Stimulated activated CD4-positive, alpha-beta T cell treated with anti-CD3 and anti-CD28 coated beads, TNF-alpha, amount 100 ng/mL, for 4 hours (primary cell): Measurements from ENCODE around the gene VPS51.
A peak's percentile ranks its signal among the peaks of the same experiment; 100 is the strongest.
"Not testable (repeated sequence)": the region's sequence is repeated elsewhere in the genome, so short reads cannot be mapped to it uniquely, and the experiment has no call there.

Source experiments
- DNase-seq, 3 experiments: peaks; one replicate each; pipeline ENCODE4 v3.0.0-alpha.2; 2020; ENCODE audit warnings: low read depth in 3 of 3

The VPS51 gene

GRCh38 chr11:65134240-65134951 lies 38.4 kb downstream of the VPS51 start, which contains the start of gene SYVN1:
Gene SYVN1, minus strand, starts transcription at chr11:65134519. Its CDS starts 918 bp downstream, at chr11:65133601.
- DNase-seq: peak; percentile 84 to 85 (median 84)

GRCh38 chr11:65134952-65135632 lies 39.1 kb downstream of the VPS51 start:
- DNase-seq: peak; percentile 50 to 73 (median 69)

DNA sequence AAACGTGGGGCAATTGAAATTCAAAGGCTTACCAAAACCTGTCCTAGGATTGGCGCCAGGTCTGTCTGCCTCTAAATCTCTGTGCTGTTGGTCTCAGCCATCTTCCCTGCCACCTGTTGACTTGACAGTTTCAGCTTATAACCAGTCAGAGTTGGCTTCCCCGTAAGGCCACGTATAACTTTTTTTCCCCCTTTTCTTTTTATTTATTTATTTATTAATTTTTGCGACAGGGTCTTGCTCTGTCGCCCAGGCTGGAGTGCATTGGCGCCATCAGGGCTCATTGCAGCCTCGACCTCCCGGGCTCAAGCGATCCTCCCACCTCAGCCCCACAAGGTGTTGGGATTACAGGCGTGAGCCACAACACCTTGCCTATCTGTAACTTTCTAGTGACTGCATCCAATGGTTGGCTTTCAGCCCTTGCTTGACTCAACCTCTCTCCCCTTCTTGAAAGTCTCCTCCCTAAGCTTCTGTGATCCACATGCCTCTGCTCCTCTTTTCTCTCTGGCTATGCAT lies 39.7 kb downstream of the VPS51 start:
- DNase-seq: no peak

DNA sequence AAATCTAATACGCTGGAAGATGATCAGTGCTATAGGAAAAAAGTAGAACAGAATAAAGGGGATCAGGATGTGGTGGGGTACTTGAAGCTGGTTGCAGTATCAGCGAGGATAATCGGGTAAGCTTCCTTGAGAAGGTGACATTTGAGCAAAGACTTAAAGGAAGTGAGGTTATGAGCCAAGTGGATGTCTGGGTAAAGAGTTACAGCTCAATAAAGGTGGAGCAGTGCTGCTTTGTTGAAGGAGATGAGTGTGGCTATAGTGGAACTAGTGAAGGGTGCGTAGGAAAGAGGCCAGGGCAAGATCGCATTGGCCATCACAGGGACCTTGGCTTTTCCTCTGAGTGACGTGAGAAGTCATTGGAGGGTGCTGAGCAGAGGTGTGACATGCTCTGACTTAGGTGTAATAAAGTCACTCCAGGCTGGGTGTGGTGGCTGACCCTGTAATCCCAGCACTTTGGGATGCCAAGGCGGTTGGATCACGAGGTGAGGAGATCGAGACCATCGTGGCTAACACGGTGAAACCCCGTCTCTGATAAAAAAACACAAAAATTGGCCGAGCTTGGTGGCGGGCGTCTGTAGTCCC lies 40.6 kb downstream of the VPS51 start:
- DNase-seq: no peak

GRCh38 chr11:65141896-65142494 lies 46.0 kb downstream of the VPS51 start:
- no peak for DNase-seq

DNA sequence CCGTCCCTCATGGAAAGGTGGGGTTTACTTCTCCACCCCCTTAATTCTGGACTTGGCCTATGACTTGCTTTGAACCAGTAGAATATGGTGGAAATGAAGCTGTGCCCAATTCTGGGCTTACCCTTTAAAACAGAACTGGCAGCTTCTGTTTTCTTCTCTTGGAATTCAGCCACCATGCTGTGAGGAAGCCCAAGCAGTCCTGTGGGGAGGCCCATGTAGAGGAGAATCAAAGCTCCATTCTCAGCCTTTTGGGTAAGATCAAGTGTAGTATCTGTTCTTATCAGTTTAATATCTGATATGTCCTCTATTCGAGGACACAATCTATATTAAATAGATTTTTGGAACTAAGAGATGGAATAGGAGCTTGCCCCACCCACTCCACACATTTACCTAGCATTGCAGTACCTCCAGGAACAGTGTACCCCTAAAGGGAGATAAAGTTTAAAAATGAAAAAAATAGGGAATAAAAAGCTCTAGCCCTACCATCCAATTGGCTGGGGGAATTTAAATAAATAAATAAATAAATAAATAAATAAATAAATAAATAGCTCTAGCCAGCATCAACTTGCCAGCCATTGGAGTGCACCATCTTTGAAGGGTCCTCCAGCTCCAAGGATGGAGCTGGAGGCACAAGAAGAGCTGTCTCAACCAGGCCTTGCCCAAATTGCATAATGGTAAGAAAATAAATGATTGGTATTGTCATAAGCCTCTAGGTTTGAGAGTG lies 51.5 kb downstream of the VPS51 start:
- no peak for DNase-seq

GRCh38 chr11:65148657-65149056 lies 52.6 kb downstream of the VPS51 start:
- no peak for DNase-seq

DNA sequence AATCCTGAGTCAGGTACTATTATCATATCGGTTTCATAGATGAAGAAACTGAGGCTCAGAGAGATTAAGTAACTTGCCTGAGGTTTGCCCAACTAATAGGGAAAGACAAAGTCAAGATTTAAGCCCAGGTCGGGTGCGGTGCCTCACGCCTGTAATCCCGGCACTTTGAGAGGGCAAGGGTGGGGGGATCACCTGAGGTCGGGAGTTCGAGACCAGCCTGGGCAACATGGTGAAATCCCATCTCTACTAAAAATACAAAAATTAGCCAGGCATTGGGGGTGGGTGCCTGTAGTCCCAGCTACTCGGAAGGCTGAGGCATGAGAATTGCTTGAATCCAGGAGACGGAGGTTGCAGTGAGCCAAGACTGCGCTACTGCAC lies 54.1 kb downstream of the VPS51 start:
- not testable (repeated sequence) for DNase-seq

DNA sequence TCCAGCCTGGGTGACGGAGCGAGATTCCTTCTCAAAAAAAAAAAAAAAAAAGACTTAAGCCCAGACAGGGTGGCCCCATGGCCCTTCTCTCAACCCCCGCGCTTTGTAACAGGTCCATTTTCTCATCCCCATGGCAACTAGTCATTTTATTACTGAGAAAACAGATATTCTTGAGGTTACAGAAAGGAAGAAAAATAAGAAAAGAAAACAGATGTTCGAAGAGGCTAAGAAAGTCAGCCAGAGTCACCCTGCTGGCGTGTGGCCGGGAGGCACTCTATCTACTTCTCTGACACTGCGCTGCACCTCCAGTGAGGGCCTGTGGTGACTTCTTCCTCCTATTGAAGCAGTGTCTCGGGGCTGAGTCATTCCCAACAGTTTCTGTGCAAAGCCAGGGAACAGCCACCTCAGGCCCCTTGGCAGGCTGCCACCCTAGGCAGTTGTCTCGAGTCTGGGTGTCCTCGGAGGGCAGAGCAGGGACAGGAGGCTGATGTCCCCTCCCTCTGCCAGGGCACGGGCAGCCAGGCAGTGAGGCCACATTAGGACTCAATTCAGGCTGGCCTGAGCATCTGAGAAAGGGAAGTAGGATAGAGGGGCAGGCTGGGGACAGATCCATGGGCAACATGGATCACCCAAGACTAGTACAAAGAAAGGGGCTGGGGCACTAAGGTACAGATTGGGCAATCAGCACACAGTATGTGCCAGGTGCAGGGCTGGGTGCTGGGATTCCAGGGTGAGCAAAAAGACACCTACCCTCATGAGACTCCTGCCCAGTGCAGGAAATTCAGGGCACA lies 54.7 kb downstream of the VPS51 start:
- no peak for DNase-seq

DNA sequence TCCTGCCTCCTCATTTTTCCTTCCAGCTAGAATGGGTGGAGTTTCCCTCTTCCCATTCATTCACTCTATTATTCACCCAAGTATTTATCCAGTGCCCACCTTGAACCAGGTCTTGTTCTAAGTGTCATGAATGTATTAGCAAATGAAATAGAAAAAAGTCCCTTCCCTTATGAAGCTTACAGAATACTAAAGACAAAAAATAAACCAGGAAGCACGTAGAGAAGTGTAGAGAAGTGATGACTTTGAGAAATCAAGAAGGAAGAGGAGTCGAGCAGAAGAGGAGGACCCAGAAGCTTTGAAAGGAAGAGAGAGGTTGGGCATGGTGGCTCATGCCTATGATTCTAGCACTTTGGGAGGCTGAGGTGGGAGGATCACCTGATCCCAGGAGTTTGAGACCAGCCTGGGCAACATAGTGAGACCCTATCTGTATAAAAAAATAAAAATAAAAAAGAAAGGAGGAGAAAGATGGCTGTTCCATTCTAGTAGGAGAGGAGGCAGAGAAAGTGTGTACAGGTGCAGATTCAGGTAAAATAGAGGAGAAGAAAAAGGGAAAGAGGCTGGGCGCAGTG lies 55.4 kb downstream of the VPS51 start:
- DNase-seq: no peak

- DNase-seq: no peak
These were observed 56.1 kb downstream of the VPS51 start for GRCh38 chr11:65152122-65152521.

DNA sequence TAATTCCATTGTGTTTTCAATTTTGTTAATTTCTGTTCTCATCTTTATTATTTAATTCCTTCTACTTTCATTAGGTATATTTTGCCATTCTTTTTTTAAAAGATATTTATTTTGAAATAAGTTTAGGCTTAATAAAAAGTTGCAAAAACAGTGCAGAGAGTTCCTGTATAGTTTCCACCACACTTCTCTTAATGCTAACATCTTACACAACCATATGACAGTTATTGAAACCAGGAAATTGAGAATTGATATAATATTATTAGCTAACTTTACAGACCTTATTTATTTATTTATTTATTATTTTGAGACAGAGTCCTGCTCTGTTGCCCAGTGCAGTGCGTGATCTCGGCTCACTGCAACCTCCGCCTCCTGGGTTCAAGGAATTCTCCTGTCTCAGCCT lies 60.2 kb downstream of the VPS51 start:
- no peak for DNase-seq

DNA sequence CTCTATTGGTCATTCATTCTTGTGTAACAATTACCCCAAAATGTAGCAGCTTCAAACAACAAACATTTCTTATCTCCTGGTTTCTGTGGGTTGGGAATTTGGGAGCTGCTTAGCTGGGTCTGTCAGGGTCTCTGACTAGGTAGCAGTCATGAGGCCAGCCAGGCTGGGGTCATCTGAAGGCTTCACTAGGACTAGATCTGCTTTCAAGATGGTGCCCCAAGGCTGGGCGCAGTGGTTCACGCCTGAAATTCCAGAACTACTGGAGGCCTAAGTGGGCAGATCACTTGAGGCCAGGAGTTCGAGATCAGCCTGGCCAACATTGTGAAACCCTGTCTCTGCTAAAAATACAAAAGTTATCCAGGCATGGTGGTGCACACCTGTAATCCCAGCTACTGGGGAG lies 60.9 kb downstream of the VPS51 start:
- no peak for DNase-seq

GRCh38 chr11:65157336-65157735 lies 61.3 kb downstream of the VPS51 start:
- DNase-seq: no peak

- DNase-seq: no peak
These were observed 63.0 kb downstream of the VPS51 start for GRCh38 chr11:65159012-65159411.

GRCh38 chr11:65160643-65161042 lies 64.6 kb downstream of the VPS51 start:
- no peak for DNase-seq
